ENCODE results near the gene MFSD12. TPM values are rescaled to one million over a fixed set of nuclear protein-coding genes. Genes with fewer than 3 reads are reported as not detected.

Gene MFSD12
- total RNA-seq, 1 donor from 2014 or later, result 138 TPM

Other genes starting within 250 kb of the MFSD12 start
- gene NFIC, start 191.0 kb downstream of the MFSD12 start, total RNA-seq, result 36.3 and 48.8 TPM in 2 replicates
- not detected in 2 replicates for gene SMIM24, start 77.1 kb downstream of the MFSD12 start, total RNA-seq
- gene SMIM44, start 74.1 kb downstream of the MFSD12 start, total RNA-seq, result not detected in 2 replicates
- gene DOHH, start 56.9 kb downstream of the MFSD12 start, total RNA-seq, result 22.9 and 28.7 TPM in 2 replicates
- gene FZR1, start 51.3 kb downstream of the MFSD12 start, total RNA-seq, result 32.8 and 43.9 TPM in 2 replicates
- not detected in 2 replicates for gene TEKTIP1, start 18.4 kb downstream of the MFSD12 start, total RNA-seq
- 121 and 129 TPM in 2 replicates for gene HMG20B, start 15.4 kb upstream of the MFSD12 start, total RNA-seq
- 3.2 and 6.1 TPM in 2 replicates for gene GIPC3, start 27.9 kb upstream of the MFSD12 start, total RNA-seq
- gene TBXA2R, start 49.3 kb upstream of the MFSD12 start, total RNA-seq, result 1.9 and 2.7 TPM in 2 replicates
- gene CACTIN, start 69.2 kb upstream of the MFSD12 start, total RNA-seq, result 36.6 and 38.4 TPM in 2 replicates
- 69.8 and 110 TPM in 2 replicates for gene PIP5K1C, start 142.9 kb upstream of the MFSD12 start, total RNA-seq
- gene TJP3, start 150.8 kb upstream of the MFSD12 start, total RNA-seq, result not detected in 2 replicates
- 25.8 and 50.1 TPM in 2 replicates for gene APBA3, start 204.1 kb upstream of the MFSD12 start, total RNA-seq
- gene MRPL54, start 205.1 kb upstream of the MFSD12 start, total RNA-seq, result 65.2 and 71.4 TPM in 2 replicates
- gene RAX2, start 214.6 kb upstream of the MFSD12 start, total RNA-seq, result not detected in 2 replicates
- gene MATK, start 228.8 kb upstream of the MFSD12 start, total RNA-seq, result 3.3 TPM in 1 of 2 replicates, not detected in the other

Data from glomerular endothelial cell (primary cell).